IPS DF 6.9 (cell line): Measurements from ENCODE around the gene KLF14.

Experiments
- DNase-seq: peaks from one replicate; pipeline ENCODE4 v3.0.0-alpha.2; 2013; ENCODE audit warnings: low read depth, low spot score
- H3K27ac ChIP-seq: one replicate; pipeline ENCODE4 v1.5.1; 2013; ENCODE audit warnings: low read length, control low read depth
- H3K27me3 ChIP-seq: 2 replicates; pipeline ENCODE4 v1.6.1; 2013; ENCODE audit warnings: mild to moderate bottlenecking, low read length; ENCODE audit not compliant: control insufficient read depth, insufficient read depth
- H3K36me3 ChIP-seq: 2 replicates; pipeline ENCODE4 v1.6.1; 2013; ENCODE audit warnings: low read length; ENCODE audit not compliant: control insufficient read depth, insufficient read depth
- H3K4me1 ChIP-seq: 2 replicates; pipeline ENCODE4 v1.6.1; 2013; ENCODE audit warnings: low read length; ENCODE audit not compliant: control insufficient read depth, insufficient read depth
- H3K4me3 ChIP-seq: 2 replicates; pipeline ENCODE4 v1.5.1; 2013; ENCODE audit warnings: mild to moderate bottlenecking, low read length
- H3K9me3 ChIP-seq: 2 replicates; pipeline ENCODE4 v1.6.1; 2013; ENCODE audit warnings: low read length, inconsistent platforms; ENCODE audit not compliant: control insufficient read depth, insufficient read depth
- WGBS: extraction: QIAGEN DNeasy Blood & Tissue Kit; methylation state at CpG from one replicate; pipeline ENCODE4 v1.1.7; 2013; ENCODE audit warnings: mixed read lengths, missing lambda C conversion rate; ENCODE audit not compliant: insufficient read length, insufficient coverage; 5-methylcytosine and 5-hydroxymethylcytosine counted together

KLF14 gene

GRCh38 chr7:130683026-130683425 lies 51.0 kb downstream of the KLF14 start:
- no peak overlapping the region for H3K4me3 ChIP-seq
- no peaks in the 10 kb centered on the region for H3K27me3 ChIP-seq
- WGBS = no CpG with 5 or more reads among the region's 2 CpGs
- no peak for DNase-seq
- no peak overlapping the region for H3K27ac ChIP-seq
- H3K36me3 ChIP-seq = no peaks in the 10 kb centered on the region
- H3K4me1 ChIP-seq = no peaks in the 10 kb centered on the region
- no peaks in the 10 kb centered on the region for H3K9me3 ChIP-seq
